SK-N-SH (cell line): ENCODE data around the gene ESYT1. TPM values are rescaled to one million over a fixed set of nuclear protein-coding genes. Genes with fewer than 3 reads are reported as not detected.

Experiments used
- CHD2 ChIP-seq: fragments of 150-350 bp; IDR thresholded peaks from 2 replicates; pipeline ENCODE4 v1.6.1; 2018; ENCODE audit warnings: low read length; ENCODE audit not compliant: partially characterized antibody
- ELF1 ChIP-seq: IDR thresholded peaks from 2 replicates; pipeline ENCODE4 v1.4.0; 2012
- FOXJ3 ChIP-seq: sonication (generic); formaldehyde crosslinking; IDR thresholded peaks from 2 replicates; pipeline ENCODE4 v1.5.1; 2020; ENCODE audit warnings: mild to moderate bottlenecking, missing genetic modification reagents
- GABPA ChIP-seq: IDR thresholded peaks from 2 replicates; pipeline ENCODE4 v1.4.0; 2012; ENCODE audit warnings: low read depth, mild to moderate bottlenecking
- JUND ChIP-seq: IDR thresholded peaks from 2 replicates; pipeline ENCODE4 v1.4.0; 2012
- POLR2AphosphoS5 ChIP-seq: IDR thresholded peaks from 2 replicates; pipeline ENCODE4 v1.6.1; 2012; ENCODE audit warnings: low read depth, low read length
- RCOR1 ChIP-seq: fragments of 150-350 bp; IDR thresholded peaks from 2 replicates; pipeline ENCODE4 v1.6.1; 2017; ENCODE audit warnings: antibody characterized with exemption, low read length
- RFX5 ChIP-seq: IDR thresholded peaks from 2 replicates; pipeline ENCODE4 v1.6.1; 2012; ENCODE audit warnings: mild to moderate bottlenecking, improper control_type of control experiment, low read length
- RXRA ChIP-seq: IDR thresholded peaks from 2 replicates; pipeline ENCODE4 v1.4.0; 2012; ENCODE audit warnings: low read depth, mild to moderate bottlenecking, borderline replicate concordance
- TCF12 ChIP-seq: IDR thresholded peaks from 2 replicates; pipeline ENCODE4 v1.4.0; 2012
- TEAD4 ChIP-seq: IDR thresholded peaks from 2 replicates; pipeline ENCODE4 v1.4.0; 2012; ENCODE audit warnings: mild to moderate bottlenecking, borderline replicate concordance; ENCODE audit not compliant: insufficient read depth
- YY1 ChIP-seq: IDR thresholded peaks from 2 replicates; pipeline ENCODE4 v1.4.0; 2012; ENCODE audit warnings: low read depth, mild to moderate bottlenecking
- polyA plus RNA-seq, 3 experiments: library from polyadenylated mRNA; depleted of rRNA; stranded (reverse); fragments of >200 nt; gene quantifications; 2 replicates each; pipeline ENCODE4 v1.2.3, GENCODE V29; 2012
- TF ChIP-seq, protein P1 (sequence below): IDR thresholded peaks from 2 replicates; pipeline ENCODE4 v1.4.0; 2012; ENCODE audit warnings: low read depth, borderline replicate concordance
- TF ChIP-seq, protein P2 (sequence below): IDR thresholded peaks from 2 replicates; pipeline ENCODE4 v1.6.1; 2012; ENCODE audit warnings: mild to moderate bottlenecking, low read depth, low read length, moderate library complexity
- TF ChIP-seq, protein P3 (sequence below): fragments of 150-350 bp; IDR thresholded peaks from 2 replicates; pipeline ENCODE4 v1.6.1; 2016; ENCODE audit warnings: mild to moderate bottlenecking, low read depth, low read length
- TF ChIP-seq, protein P4 (sequence below): IDR thresholded peaks from 2 replicates; pipeline ENCODE4 v1.4.0; 2012; ENCODE audit warnings: low read depth

ESYT1 gene
- polyA plus RNA-seq, 1 of the 3 experiments (the other 2 are of a cell fraction) = 132 TPM

DNA sequence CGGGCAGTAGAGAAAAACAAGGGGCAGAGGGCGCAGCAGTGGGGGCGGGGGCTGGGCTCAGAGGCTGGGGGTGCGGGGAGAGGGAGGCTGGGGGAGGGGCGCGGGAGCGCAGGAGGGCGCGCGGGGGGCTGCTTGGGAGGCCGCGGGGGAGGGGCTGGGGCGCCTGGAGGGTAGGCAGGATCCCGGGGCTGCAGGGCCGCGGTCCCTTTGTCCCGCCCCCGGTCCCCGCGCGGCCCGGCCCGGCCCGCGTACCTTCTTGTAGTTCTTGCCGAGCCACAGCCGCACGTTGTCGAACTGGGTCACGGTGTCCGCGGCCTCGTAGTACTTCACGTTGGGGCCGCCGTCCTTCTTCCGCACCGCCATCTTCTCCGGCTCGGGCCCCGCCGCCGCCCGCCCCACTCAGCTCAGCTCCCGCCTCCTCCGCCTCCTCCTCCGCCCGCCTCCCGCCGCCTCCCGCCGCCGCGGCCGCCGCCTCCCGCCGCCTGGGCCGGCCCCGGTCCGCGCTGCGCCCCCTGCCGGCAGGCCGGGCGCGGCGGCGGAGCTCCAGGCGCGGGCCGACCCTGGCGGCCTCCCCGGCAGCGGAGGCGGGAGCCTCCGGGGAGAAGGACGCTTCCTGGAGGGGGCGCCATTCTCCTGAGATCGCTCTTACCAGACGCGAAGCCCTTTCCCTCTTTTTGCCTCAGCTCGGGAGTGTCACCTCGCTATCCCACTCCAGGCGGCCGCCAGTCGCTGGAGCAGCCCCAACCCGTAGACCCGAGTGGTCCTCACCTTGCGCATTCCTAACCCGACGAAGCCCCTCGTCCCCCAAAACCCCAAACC, 61.2 kb downstream of the ESYT1 start, which contains the start of gene SMARCC2 (continued):
- TF ChIP-seq RFX5 = no peak
- TF ChIP-seq ELF1 = no peak
- peak; percentile 32; the same call in 1 of the 2 replicates for TF ChIP-seq RCOR1
- TF ChIP-seq JUND = no peak
- TF ChIP-seq GABPA = 0 out of 2 replicates have a peak, but pooled peaks have one; percentile 9
- TF ChIP-seq FOXJ3 (CRISPR knock-in tag) = no peak
- no peak for TF ChIP-seq TCF12
- TF ChIP-seq, protein P1, sequence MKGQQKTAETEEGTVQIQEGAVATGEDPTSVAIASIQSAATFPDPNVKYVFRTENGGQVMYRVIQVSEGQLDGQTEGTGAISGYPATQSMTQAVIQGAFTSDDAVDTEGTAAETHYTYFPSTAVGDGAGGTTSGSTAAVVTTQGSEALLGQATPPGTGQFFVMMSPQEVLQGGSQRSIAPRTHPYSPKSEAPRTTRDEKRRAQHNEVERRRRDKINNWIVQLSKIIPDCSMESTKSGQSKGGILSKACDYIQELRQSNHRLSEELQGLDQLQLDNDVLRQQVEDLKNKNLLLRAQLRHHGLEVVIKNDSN = no peak
- TF ChIP-seq, protein P2, sequence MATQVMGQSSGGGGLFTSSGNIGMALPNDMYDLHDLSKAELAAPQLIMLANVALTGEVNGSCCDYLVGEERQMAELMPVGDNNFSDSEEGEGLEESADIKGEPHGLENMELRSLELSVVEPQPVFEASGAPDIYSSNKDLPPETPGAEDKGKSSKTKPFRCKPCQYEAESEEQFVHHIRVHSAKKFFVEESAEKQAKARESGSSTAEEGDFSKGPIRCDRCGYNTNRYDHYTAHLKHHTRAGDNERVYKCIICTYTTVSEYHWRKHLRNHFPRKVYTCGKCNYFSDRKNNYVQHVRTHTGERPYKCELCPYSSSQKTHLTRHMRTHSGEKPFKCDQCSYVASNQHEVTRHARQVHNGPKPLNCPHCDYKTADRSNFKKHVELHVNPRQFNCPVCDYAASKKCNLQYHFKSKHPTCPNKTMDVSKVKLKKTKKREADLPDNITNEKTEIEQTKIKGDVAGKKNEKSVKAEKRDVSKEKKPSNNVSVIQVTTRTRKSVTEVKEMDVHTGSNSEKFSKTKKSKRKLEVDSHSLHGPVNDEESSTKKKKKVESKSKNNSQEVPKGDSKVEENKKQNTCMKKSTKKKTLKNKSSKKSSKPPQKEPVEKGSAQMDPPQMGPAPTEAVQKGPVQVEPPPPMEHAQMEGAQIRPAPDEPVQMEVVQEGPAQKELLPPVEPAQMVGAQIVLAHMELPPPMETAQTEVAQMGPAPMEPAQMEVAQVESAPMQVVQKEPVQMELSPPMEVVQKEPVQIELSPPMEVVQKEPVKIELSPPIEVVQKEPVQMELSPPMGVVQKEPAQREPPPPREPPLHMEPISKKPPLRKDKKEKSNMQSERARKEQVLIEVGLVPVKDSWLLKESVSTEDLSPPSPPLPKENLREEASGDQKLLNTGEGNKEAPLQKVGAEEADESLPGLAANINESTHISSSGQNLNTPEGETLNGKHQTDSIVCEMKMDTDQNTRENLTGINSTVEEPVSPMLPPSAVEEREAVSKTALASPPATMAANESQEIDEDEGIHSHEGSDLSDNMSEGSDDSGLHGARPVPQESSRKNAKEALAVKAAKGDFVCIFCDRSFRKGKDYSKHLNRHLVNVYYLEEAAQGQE = peak; percentile 65; the same call in 1 of the 2 replicates
- peak; percentile 81 for TF ChIP-seq YY1
- peak; percentile 50; the same call in 1 of the 2 replicates for TF ChIP-seq POLR2AphosphoS5
- TF ChIP-seq, protein P3, sequence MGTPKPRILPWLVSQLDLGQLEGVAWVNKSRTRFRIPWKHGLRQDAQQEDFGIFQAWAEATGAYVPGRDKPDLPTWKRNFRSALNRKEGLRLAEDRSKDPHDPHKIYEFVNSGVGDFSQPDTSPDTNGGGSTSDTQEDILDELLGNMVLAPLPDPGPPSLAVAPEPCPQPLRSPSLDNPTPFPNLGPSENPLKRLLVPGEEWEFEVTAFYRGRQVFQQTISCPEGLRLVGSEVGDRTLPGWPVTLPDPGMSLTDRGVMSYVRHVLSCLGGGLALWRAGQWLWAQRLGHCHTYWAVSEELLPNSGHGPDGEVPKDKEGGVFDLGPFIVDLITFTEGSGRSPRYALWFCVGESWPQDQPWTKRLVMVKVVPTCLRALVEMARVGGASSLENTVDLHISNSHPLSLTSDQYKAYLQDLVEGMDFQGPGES = no peak
- no peak for TF ChIP-seq RXRA
- TF ChIP-seq, protein P4, sequence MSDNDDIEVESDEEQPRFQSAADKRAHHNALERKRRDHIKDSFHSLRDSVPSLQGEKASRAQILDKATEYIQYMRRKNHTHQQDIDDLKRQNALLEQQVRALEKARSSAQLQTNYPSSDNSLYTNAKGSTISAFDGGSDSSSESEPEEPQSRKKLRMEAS = 0 out of 2 replicates have a peak, but pooled peaks have one; percentile 48
- peak; percentile 38 for TF ChIP-seq CHD2
- TF ChIP-seq TEAD4 = no peak
